NT2/D1 (cell line): ENCODE measurements around the gene GAL3ST2.

Source experiments
- DNase-seq: peaks from one replicate; pipeline ENCODE4 v3.0.0-alpha.2; 2011; ENCODE audit warnings: low read depth, low spot score
- H3K27me3 ChIP-seq: 2 replicates; pipeline ENCODE4 v1.6.0; 2011; ENCODE audit warnings: mild to moderate bottlenecking; ENCODE audit not compliant: insufficient read length, insufficient read depth
- H3K36me3 ChIP-seq: 2 replicates; pipeline ENCODE4 v1.6.1; 2011; ENCODE audit warnings: mild to moderate bottlenecking, low read length, mixed read lengths; ENCODE audit not compliant: insufficient read depth, insufficient read length
- H3K4me1 ChIP-seq: 2 replicates; pipeline ENCODE4 v1.5.1; 2011; ENCODE audit not compliant: insufficient read depth, insufficient read length
- H3K4me3 ChIP-seq: 2 replicates; pipeline ENCODE4 v1.5.1; 2011; ENCODE audit warnings: low read depth; ENCODE audit not compliant: insufficient read length
- H3K9ac ChIP-seq: 2 replicates; pipeline ENCODE4 v1.6.0; 2011; ENCODE audit warnings: low read depth; ENCODE audit not compliant: insufficient read length
- H3K9me3 ChIP-seq: 2 replicates; pipeline ENCODE4 v1.5.1; 2011; ENCODE audit warnings: mild to moderate bottlenecking, low read length; ENCODE audit not compliant: insufficient read depth
- SUZ12 ChIP-seq: IDR thresholded peaks from 2 replicates; pipeline ENCODE4 v1.6.1; 2011; ENCODE audit not compliant: insufficient read length, insufficient read depth; ENCODE audit errors: extremely low read depth
- YY1 ChIP-seq: IDR thresholded peaks from 2 replicates; pipeline ENCODE4 v1.6.1; 2011; ENCODE audit not compliant: insufficient read length, insufficient read depth
- ZNF274 ChIP-seq: IDR thresholded peaks from 2 replicates; pipeline ENCODE4 v1.6.1; 2011; ENCODE audit warnings: mild to moderate bottlenecking, low read depth, low read length

GAL3ST2 gene

GRCh38 chr2:241748468-241749256 lies 28.0 kb upstream of the GAL3ST2 start:
- Histone ChIP-seq H3K9me3 (no peaks in the 10 kb centered on the region), H3K9ac (no peak overlapping the region), H3K27me3 (no peaks in the 10 kb centered on the region), H3K36me3 (peaks cover 55% of the 10 kb centered on the region), H3K4me3 (no peak overlapping the region), H3K4me1 (no peaks in the 10 kb centered on the region)
- no peak for DNase-seq
- no peak for TF ChIP-seq YY1
- no peak for TF ChIP-seq SUZ12
- no peak for TF ChIP-seq ZNF274

DNA sequence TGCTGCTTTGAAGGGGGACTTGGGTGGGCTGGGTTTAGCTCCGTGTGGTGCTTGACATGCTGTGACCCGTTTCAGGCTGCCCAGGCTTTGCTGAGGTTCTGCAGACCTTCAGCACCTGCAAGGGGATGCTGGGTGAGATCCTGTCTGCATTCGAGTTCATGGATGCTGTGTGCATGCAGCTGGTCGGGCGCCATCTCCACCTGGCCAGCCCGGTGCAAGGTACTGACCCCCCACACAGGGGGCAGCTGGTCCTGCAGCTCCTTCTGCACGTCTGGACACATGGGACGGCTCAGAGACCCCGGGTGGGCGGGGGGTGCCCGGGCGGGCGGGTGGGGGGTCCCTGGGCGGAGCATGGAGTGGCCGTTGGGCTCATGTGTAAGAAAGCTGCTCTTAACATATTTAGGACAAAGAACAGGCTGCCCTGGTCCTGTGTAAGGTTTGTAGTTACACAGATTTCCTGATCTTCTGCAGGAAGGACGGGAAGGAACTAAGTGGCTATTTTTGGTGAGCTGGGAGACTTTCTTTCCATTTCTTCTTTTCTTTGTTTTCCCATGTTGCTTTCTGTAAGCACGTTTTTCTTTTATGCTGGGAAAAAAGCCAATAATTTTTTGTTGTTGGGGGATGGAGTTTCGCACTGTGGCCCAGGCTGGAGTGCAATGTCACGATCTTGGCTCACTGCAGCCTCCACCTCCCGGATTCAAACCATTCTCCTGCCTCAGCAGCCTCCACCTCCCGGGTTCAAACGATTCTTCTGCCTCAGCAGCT lies 26.4 kb upstream of the GAL3ST2 start:
- no peak overlapping the region for H3K9ac ChIP-seq
- H3K27me3 ChIP-seq: no peaks in the 10 kb centered on the region
- H3K9me3 ChIP-seq: no peaks in the 10 kb centered on the region
- peaks cover 51% of the 10 kb centered on the region for H3K36me3 ChIP-seq
- DNase-seq: no peak
- no peak overlapping the region for H3K4me3 ChIP-seq
- no peak for TF ChIP-seq YY1
- TF ChIP-seq SUZ12: no peak
- TF ChIP-seq ZNF274: no peak
- no peaks in the 10 kb centered on the region for H3K4me1 ChIP-seq

GRCh38 chr2:241751152-241751551 lies 25.5 kb upstream of the GAL3ST2 start:
- H3K27me3 ChIP-seq: no peaks in the 10 kb centered on the region
- no peak overlapping the region for H3K4me3 ChIP-seq
- no peaks in the 10 kb centered on the region for H3K9me3 ChIP-seq
- TF ChIP-seq YY1: no peak
- no peaks in the 10 kb centered on the region for H3K4me1 ChIP-seq
- H3K9ac ChIP-seq: no peak overlapping the region
- DNase-seq: no peak
- peaks cover 58% of the 10 kb centered on the region for H3K36me3 ChIP-seq

DNA sequence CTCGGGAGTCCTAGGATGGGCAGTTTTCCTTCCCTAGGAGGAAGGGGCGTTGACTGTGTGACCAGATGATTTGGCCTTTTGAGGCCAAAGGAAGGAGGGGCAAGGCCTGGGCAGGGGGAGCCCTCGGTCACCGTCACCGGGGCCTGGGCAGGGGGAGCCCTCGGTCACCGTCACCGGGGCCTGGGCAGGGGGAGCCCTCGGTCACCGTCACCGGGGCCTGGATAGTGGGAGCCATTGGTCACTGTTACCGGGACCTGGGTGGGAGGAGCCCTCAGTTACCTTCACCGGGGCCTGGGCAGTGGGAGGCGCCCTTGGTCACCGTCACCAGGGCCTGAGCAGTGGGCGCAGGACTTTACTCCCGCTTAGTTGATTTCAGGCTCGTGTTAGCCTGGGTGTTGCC lies 24.8 kb upstream of the GAL3ST2 start:
- TF ChIP-seq ZNF274 (no peak), SUZ12 (no peak), YY1 (no peak)
- H3K9ac ChIP-seq: no peak overlapping the region
- H3K9me3 ChIP-seq: no peaks in the 10 kb centered on the region
- no peak overlapping the region for H3K4me3 ChIP-seq
- H3K36me3 ChIP-seq: peaks cover 60% of the 10 kb centered on the region
- DNase-seq: no peak
- H3K27me3 ChIP-seq: no peaks in the 10 kb centered on the region
- H3K4me1 ChIP-seq: no peaks in the 10 kb centered on the region

DNA sequence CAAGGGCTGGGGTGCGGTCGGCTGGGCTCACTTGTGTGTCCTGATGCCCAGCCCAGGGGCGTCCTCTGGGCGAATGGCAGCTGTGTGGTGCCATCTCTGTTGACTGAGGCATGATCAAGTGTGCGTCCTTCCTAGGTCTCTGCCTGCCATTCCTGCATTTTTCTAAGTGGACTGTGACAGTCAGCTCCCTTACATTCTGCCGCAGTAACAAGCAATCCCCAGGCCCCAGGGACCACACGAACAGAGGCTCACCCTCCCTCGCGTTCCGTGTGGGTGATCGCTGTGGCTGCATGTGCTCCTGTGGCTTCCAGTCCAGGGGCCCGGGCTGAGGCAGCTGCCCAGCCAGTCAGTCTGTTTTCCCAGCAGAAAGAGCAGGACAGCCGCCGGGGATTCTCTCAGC lies 24.4 kb upstream of the GAL3ST2 start:
- no peaks in the 10 kb centered on the region for H3K9me3 ChIP-seq
- no peak for DNase-seq
- H3K36me3 ChIP-seq: peaks cover 60% of the 10 kb centered on the region
- H3K4me3 ChIP-seq: no peak overlapping the region
- H3K27me3 ChIP-seq: no peaks in the 10 kb centered on the region
- no peaks in the 10 kb centered on the region for H3K4me1 ChIP-seq
- TF ChIP-seq YY1 (no peak), ZNF274 (no peak), SUZ12 (no peak)
- H3K9ac ChIP-seq: no peak overlapping the region

DNA sequence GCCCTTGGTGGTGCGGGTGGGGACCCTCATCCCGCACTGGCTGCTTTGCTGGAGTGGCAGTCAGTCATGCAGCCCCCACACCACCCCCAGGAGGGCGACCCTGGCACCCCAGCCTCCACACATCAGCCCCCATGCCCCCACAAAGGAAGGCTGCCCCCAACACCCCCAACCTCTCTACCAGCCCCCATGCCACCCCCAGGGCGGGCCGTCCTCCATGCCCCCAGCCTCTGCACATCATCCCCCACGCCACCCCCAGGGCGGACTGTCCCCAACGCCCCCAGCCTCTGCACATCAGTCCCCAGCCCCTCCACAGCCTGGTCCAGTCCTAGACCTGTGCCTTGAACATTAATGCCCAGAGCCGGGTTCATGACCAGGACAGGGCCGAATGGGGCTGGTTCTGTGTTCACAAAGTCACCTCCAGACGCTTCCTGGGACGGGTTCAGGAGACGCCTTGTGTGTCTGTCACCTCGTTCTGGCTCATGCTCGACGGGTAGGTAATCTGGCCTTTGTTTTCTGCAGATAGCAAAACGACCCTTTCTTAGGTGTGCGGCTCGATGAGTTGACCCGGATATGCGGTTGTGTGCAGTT lies 23.8 kb upstream of the GAL3ST2 start:
- DNase-seq: no peak
- no peak overlapping the region for H3K9ac ChIP-seq
- H3K4me1 ChIP-seq: no peaks in the 10 kb centered on the region
- peaks cover 63% of the 10 kb centered on the region for H3K36me3 ChIP-seq
- H3K9me3 ChIP-seq: no peaks in the 10 kb centered on the region
- no peak overlapping the region for H3K4me3 ChIP-seq
- H3K27me3 ChIP-seq: no peaks in the 10 kb centered on the region
- TF ChIP-seq ZNF274: no peak

GRCh38 chr2:241753493-241753892 lies 23.1 kb upstream of the GAL3ST2 start:
- Histone ChIP-seq H3K36me3 (peaks cover 66% of the 10 kb centered on the region), H3K27me3 (no peaks in the 10 kb centered on the region), H3K4me1 (no peaks in the 10 kb centered on the region), H3K9ac (no peak overlapping the region), H3K4me3 (no peak overlapping the region), H3K9me3 (no peaks in the 10 kb centered on the region)
- no peak for DNase-seq
- TF ChIP-seq SUZ12 (no peak), ZNF274 (no peak), YY1 (no peak)

GRCh38 chr2:241754042-241754441 lies 22.6 kb upstream of the GAL3ST2 start:
- TF ChIP-seq YY1: no peak
- TF ChIP-seq ZNF274: no peak
- no peak for TF ChIP-seq SUZ12
- no peak overlapping the region for H3K4me3 ChIP-seq
- no peak overlapping the region for H3K9ac ChIP-seq
- H3K27me3 ChIP-seq: no peaks in the 10 kb centered on the region
- peaks cover 64% of the 10 kb centered on the region for H3K36me3 ChIP-seq
- H3K9me3 ChIP-seq: no peaks in the 10 kb centered on the region
- no peak for DNase-seq
- no peaks in the 10 kb centered on the region for H3K4me1 ChIP-seq
